Memory B cell (primary cell): ENCODE measurements around the gene MTMR3.
"Not testable (repeated sequence)": the region's sequence is repeated elsewhere in the genome, so short reads cannot be mapped to it uniquely, and the experiment has no call there.

Experiments
- ATAC-seq: fragments of 150-1000 bp; cut with Tn5 transposase; 2 replicates; pipeline ENCODE4 v1.10.0; 2021; ENCODE audit warnings: low read depth, mild to moderate bottlenecking, moderate library complexity
- DNase-seq, 2 donors: peaks; one replicate each; pipeline ENCODE4 v3.0.0; 2022; ENCODE audit warnings: low spot score in 2 of 2
- H3K27ac Mint-ChIP-seq: one replicate; pipeline ENCODE4 v1.8.0; 2022; ENCODE audit warnings: mild to moderate bottlenecking, moderate library complexity, mixed read lengths
- H3K27me3 Mint-ChIP-seq: one replicate; pipeline ENCODE4 v1.8.0; 2022; ENCODE audit warnings: mixed read lengths
- H3K36me3 Mint-ChIP-seq: one replicate; pipeline ENCODE4 v1.8.0; 2022; ENCODE audit warnings: mild to moderate bottlenecking, mixed read lengths
- H3K4me1 Mint-ChIP-seq: one replicate; pipeline ENCODE4 v1.8.0; 2022; ENCODE audit warnings: mixed read lengths
- H3K4me3 Mint-ChIP-seq: one replicate; pipeline ENCODE4 v1.8.0; 2022; ENCODE audit warnings: mild to moderate bottlenecking, moderate library complexity, mixed read lengths
- H3K9me3 Mint-ChIP-seq: one replicate; pipeline ENCODE4 v1.8.0; 2022; ENCODE audit warnings: mixed read lengths

MTMR3 gene

DNA sequence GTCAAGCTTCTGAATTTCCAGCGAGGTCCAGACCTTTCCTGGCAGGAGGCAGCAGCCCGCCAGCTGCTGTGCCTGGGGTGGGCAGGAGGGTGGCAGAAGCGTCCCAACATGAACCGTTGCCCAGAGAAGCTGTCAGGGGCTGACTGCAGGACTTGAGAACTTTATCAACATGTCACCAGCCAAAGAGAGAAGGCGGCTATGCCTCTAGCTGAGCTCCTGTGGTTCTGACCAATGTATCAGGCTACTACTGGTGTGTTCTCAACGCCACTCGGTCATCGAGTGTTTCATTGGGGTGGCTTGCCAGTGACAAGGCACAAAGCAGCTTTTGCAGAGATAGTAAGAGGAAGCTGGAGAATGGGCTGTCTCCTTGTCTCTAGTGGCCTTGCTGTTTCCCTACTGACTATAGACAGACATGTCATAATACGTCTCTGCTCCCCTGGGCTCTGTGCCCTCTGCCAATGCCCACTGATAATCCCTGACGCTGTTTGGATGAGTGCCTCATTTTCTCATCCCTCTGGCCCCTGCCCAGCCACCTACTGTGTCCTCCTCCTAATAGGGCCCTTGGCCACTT is 27.3 kb upstream of the MTMR3 start:
- H3K27me3 Mint-ChIP-seq = peaks cover 6% of the 10 kb centered on the region
- no peaks in the 10 kb centered on the region for H3K9me3 Mint-ChIP-seq
- no peak for DNase-seq
- no peaks in the 10 kb centered on the region for H3K4me1 Mint-ChIP-seq
- no peak for ATAC-seq
- no peaks in the 10 kb centered on the region for H3K36me3 Mint-ChIP-seq
- H3K27ac Mint-ChIP-seq = no peak overlapping the region
- H3K4me3 Mint-ChIP-seq = no peak overlapping the region

DNA sequence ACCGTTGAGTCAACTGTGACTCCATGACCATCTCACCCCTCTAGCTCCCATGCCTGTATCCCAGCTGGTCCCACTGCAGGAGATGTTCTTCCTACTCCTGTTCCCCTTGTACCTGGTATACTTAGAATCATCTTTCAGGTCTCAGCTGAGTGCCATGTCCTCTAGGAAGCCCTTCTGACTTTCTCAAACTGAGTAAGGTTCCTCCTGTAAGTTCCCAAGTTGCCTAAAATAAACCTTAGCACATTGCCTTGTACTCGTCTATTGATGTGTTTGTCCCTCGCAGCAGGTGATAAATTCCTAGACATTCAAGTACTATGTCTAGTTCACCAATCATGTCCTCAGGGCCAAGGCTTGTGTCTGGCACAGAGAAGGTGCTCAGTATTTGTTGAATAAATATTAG is 26.5 kb upstream of the MTMR3 start:
- no peak overlapping the region for H3K4me3 Mint-ChIP-seq
- no peaks in the 10 kb centered on the region for H3K36me3 Mint-ChIP-seq
- no peak for DNase-seq
- no peaks in the 10 kb centered on the region for H3K4me1 Mint-ChIP-seq
- H3K27ac Mint-ChIP-seq = no peak overlapping the region
- no peak for ATAC-seq
- H3K27me3 Mint-ChIP-seq = peaks cover 6% of the 10 kb centered on the region
- no peaks in the 10 kb centered on the region for H3K9me3 Mint-ChIP-seq

DNA sequence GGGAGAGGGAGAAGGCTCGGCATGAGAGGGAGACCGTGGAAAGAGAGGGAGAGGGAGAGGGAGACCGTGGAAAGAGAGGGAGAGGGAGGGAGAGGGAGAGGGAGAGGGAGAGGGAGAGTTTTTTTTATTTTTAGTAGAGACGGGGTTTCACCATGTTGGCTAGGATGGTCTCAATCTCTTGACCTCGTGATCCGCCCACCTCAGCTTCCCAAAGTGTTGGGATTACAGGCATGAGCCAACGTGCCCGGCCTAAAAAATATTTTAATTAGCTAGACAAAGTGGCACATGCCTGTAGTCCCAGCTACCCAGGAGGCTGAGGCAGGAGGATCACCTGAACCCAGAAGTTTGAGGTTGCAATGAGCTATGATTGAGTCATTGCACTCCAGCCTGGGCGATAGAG is 23.9 kb upstream of the MTMR3 start:
- H3K9me3 Mint-ChIP-seq, H3K4me3 Mint-ChIP-seq, H3K36me3 Mint-ChIP-seq, DNase-seq, H3K27ac Mint-ChIP-seq, H3K27me3 Mint-ChIP-seq, H3K4me1 Mint-ChIP-seq, ATAC-seq: not testable (repeated sequence)

DNA sequence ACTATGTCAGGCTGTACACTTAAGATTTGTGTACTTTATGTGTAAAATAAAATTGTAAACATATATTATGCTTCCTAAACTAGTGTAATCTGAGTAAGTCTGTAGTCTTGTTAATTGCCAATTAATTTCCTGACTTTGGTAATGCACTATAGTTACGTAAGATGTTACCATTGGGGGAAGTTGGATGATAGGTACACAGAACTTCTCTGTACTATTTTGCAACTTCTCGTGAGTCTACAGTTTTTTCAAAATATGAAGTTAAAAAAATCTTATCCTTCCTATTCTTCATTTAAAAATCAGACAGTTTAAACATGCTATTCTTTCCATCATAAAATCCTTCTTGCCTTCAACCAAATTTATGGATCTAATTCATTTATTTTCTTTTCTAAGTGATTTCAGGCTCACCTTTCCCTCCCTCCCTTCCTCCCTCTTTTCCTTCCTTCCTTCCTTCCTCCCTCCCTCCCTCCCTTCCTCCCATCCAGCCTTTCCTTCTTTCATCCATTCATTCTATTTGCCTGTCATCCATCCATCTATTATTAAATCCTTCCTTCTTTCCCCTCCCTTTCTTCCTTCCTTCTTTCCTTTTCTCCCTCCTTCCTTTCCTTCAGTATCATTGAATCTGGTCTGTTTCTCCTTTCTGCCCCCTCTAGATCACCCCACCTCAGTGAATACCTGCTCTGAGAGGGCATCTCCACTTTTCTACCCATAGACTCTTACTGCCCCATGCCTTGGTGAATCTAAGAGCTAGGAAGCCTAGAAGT is 22.8 kb upstream of the MTMR3 start:
- Mint-ChIP-seq H3K36me3 (no peaks in the 10 kb centered on the region), H3K27ac (no peak overlapping the region), H3K4me3 (no peak overlapping the region), H3K4me1 (no peaks in the 10 kb centered on the region), H3K9me3 (no peaks in the 10 kb centered on the region), H3K27me3 (peaks cover 2% of the 10 kb centered on the region)
- no peak for DNase-seq
- no peak for ATAC-seq

DNA sequence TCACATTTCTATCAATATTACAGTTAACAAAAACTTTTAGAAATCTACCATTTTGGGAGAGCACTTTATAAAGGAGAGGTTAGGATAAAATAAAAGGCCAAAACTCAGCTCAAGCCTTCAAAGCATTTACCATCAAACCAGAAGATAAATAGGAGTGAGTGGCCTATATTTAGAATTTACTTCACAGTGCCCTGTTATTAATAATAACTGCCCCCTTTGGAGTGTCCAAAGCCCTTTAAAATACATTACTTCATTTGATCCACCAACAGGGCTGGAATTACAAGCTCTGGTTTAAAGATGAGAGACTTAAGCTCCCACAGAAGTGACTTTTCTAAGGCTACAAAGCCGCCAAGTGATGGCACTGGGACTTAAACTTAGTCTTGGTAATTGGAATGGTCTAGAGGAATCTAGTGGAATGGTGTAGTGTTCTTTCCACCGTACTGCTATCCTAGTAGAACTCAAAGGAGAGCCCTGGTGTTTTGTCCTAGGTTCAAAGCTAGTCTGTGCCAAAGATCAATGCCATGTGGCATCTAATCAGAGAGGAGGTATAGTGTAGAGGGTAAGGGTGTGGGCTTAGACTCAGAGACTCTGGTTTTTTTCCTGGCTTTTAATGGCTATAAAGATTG is 21.2 kb upstream of the MTMR3 start:
- H3K9me3 Mint-ChIP-seq = no peaks in the 10 kb centered on the region
- H3K4me3 Mint-ChIP-seq = no peak overlapping the region
- H3K27me3 Mint-ChIP-seq = no peaks in the 10 kb centered on the region
- DNase-seq (no peak), ATAC-seq (no peak)
- no peaks in the 10 kb centered on the region for H3K4me1 Mint-ChIP-seq
- H3K36me3 Mint-ChIP-seq = no peaks in the 10 kb centered on the region
- no peak overlapping the region for H3K27ac Mint-ChIP-seq

DNA sequence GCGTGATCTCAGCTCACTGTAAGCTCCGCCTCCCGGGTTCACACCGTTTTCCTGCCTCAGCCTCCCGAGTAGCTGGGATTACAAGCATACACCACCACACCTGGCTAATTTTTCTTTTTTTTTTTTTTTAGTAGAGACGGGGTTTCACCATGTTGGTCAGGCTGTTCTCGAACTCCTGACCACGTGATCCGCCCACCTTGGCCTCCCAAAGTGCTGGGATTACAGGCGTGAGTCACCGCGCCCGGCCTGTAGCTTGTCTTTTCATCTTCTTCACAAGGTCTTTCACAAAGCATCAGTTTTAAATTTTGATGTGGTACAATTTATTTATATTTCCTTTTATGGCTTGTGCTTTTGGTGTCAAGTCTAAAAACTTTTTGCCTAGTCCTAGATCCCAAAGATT is 17.4 kb upstream of the MTMR3 start:
- H3K4me1 Mint-ChIP-seq, H3K27me3 Mint-ChIP-seq, H3K36me3 Mint-ChIP-seq, DNase-seq, H3K4me3 Mint-ChIP-seq, H3K9me3 Mint-ChIP-seq, H3K27ac Mint-ChIP-seq, ATAC-seq: not testable (repeated sequence)

DNA sequence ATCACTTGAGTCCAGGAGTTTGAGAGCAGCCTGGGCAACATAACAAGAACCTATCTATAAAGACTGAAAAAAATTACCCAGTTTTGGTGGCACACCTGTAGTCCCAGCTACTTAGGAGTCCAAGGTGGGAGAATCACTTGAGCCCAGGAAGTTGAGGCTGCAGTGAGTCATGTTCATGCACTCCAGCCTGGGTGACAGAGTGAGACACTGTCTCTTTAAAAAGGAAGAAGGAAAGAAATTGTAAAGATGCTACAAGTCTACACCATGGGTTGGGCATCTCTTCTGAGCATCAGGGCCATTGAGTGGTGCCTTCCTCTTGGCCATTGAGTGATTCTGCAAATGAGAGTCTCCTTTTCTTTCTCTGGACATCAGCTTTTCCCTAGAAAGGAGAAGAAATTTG is 15.7 kb upstream of the MTMR3 start:
- ATAC-seq (no peak), DNase-seq (no peak)
- Mint-ChIP-seq H3K36me3 (no peaks in the 10 kb centered on the region), H3K9me3 (no peaks in the 10 kb centered on the region), H3K27me3 (peaks cover 5% of the 10 kb centered on the region), H3K27ac (no peak overlapping the region), H3K4me1 (no peaks in the 10 kb centered on the region), H3K4me3 (no peak overlapping the region)

DNA sequence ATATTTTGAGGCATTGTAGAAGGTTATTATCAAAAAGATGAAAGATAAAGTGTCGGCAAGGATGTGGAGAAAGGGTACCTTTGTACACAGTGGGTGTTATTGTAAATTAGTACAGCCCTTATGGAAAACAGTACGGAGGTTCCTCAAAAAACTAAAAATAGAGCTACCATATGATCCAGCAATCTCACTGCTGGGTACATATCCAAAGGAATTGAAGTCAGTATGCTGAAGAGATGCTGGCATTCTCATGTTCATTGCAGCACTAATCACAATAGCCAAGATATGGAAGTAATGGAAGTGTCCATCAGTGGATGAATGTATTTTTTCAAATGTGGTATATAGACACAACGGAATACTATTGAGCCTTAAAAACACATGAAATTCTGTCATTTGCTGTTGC is 15.1 kb upstream of the MTMR3 start:
- Mint-ChIP-seq H3K36me3 (no peaks in the 10 kb centered on the region), H3K4me1 (no peaks in the 10 kb centered on the region), H3K27me3 (peaks cover 5% of the 10 kb centered on the region), H3K27ac (no peak overlapping the region), H3K4me3 (no peak overlapping the region), H3K9me3 (no peaks in the 10 kb centered on the region)
- DNase-seq = no peak
- ATAC-seq = no peak

DNA sequence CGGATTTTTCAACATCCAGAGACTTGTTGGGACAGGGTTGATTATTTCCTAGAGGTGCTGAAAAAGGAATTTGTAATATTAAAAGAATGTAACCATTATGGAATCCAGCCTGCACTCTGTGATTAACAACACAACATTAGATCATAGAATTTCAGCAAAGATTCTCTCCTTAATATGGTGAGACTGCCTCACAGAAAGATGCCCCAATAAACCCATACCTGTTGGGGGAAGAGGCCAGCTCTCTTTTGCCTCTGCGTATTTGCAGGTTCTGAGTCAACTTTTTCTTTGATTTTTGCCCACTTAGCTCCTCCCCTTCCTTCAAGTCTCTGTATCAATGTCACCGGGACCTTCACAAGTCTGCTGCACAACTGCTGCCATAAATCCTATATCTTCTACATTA is 12.4 kb upstream of the MTMR3 start:
- Mint-ChIP-seq H3K27me3 (peaks cover 5% of the 10 kb centered on the region), H3K9me3 (no peaks in the 10 kb centered on the region), H3K27ac (no peak overlapping the region), H3K36me3 (no peaks in the 10 kb centered on the region), H3K4me3 (no peak overlapping the region), H3K4me1 (peaks cover 3% of the 10 kb centered on the region)
- DNase-seq = no peak
- no peak for ATAC-seq

DNA sequence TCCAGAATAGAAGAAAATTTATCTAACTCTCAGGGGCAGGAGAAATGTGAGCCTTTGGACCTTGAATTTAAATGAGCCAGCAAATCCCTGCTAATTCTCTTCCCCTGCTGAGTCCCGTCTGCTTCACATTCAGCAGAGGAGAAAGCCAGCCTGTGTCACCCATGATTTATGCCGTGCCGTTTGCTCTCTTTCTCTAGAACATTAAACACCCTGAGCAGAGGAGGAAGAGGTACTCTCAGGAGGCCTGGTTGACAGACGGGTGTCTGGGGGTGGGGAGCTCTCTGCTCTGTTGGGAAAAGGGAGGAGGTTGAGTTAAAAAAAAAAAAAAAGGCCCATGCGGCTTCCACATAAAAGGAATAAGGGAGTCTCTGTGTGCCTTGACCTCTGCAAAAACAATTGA is 11.3 kb upstream of the MTMR3 start:
- Mint-ChIP-seq H3K9me3 (no peaks in the 10 kb centered on the region), H3K27ac (no peak overlapping the region), H3K27me3 (peaks cover 5% of the 10 kb centered on the region), H3K36me3 (no peaks in the 10 kb centered on the region), H3K4me1 (peaks cover 3% of the 10 kb centered on the region), H3K4me3 (no peak overlapping the region)
- no peak for DNase-seq
- ATAC-seq = no peak

DNA sequence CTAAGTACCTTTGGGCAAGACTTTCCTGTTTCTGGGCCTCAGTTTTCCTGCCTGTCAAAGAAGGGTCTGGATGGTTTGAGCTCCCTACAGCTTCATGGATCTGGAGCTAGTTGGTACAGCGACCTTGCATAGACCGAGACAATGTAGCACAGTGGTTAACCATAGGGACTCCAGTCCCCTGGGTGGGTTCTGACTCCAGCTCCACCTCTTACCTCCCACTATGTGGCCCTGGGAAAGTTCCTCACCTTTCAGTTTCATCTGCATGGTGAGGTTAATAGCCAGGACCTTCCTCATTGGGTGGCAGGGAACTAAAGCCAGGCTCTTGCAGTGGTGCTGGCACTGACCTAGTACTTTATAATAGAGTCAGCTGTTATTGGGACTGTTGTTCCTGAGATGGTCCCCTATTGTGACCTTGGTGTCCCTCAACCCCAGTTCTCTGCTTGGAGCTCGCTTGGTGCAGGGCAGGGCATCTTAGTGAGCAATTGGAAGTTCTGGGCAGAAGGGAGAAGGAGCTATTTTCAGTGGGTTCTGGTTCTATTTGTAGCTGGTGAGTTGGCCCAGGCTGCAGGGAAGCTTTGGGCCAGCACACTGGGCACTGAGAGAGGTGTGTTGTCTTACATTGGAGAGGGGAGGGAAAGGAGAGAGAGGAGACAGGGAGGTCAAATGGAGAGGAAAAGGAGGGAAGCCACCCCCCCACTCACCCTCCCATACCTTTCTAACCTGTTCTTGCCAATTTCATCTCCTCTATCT is 10.7 kb upstream of the MTMR3 start:
- DNase-seq (no peak), ATAC-seq (no peak)
- Mint-ChIP-seq H3K4me1 (peaks cover 3% of the 10 kb centered on the region), H3K9me3 (no peaks in the 10 kb centered on the region), H3K27ac (no peak overlapping the region), H3K36me3 (no peaks in the 10 kb centered on the region), H3K27me3 (peaks cover 4% of the 10 kb centered on the region), H3K4me3 (no peak overlapping the region)

DNA sequence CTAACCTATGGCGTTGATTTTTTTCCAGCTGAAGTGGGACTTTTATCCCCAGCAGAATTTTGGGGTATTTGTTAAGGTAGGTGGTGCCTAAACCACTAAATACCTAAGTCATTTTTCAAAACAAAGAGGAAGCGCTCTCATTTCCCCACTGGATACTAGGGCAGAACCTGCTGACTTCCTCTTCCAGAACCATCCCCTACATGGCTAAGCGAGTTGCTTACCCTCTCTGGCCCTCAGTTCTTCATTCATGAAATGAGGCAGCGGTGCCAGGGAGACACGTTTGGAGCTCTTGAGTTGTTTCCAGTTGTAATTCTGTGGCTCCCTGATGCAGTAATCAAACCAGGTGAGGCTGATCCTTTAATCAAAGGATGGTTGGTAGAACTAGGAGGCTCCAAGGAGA is 10.0 kb upstream of the MTMR3 start:
- DNase-seq (no peak), ATAC-seq (no peak)
- no peak overlapping the region for H3K4me3 Mint-ChIP-seq
- peaks cover 4% of the 10 kb centered on the region for H3K27me3 Mint-ChIP-seq
- peaks cover 3% of the 10 kb centered on the region for H3K4me1 Mint-ChIP-seq
- H3K36me3 Mint-ChIP-seq = no peaks in the 10 kb centered on the region
- no peak overlapping the region for H3K27ac Mint-ChIP-seq
- H3K9me3 Mint-ChIP-seq = no peaks in the 10 kb centered on the region

DNA sequence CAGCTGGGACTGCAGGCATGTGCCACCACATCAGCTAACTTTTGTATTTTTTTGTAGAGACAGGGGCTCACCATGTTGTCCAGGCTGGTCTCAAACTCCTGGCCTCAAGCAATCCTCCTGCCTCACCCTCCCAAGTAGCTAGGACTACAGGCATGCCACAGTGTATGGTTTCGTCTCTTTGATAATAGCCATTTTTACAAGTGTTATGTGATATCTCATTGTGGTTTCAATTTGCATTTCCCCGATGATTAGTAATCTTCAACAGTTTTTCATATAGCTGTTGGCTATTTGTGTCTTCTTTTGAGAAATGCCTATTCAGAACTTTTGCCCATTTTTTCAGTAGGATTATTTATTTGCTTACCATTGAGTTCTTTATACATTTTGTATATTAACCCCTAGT is 9.0 kb upstream of the MTMR3 start:
- H3K9me3 Mint-ChIP-seq = no peaks in the 10 kb centered on the region
- H3K4me3 Mint-ChIP-seq = no peak overlapping the region
- ATAC-seq (no peak), DNase-seq (no peak)
- H3K27ac Mint-ChIP-seq = no peak overlapping the region
- H3K27me3 Mint-ChIP-seq = peaks cover 8% of the 10 kb centered on the region
- no peaks in the 10 kb centered on the region for H3K36me3 Mint-ChIP-seq
- peaks cover 3% of the 10 kb centered on the region for H3K4me1 Mint-ChIP-seq

DNA sequence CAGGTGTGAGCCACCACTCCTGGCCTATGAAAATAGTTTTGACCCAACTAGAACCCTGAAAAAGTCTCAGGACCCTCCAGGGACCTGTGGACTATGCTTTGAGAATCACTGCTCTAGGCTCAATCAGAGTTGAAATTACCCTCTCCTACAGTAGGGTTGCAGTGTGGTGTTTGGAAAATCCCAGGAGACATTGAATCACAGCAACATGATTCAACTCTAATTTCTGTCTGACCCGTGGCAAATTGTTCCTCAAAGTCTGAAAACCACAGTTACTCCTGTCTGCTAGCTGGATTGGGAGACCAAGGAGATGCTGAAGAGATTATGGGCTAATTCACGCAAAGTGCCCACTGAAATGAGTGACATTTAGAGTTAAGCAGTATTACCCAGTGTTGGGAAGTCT is 5.4 kb upstream of the MTMR3 start:
- ATAC-seq = no peak
- H3K27me3 Mint-ChIP-seq = peaks cover 5% of the 10 kb centered on the region
- H3K4me3 Mint-ChIP-seq = no peak overlapping the region
- no peaks in the 10 kb centered on the region for H3K36me3 Mint-ChIP-seq
- H3K9me3 Mint-ChIP-seq = no peaks in the 10 kb centered on the region
- DNase-seq = no peak
- peaks cover 3% of the 10 kb centered on the region for H3K4me1 Mint-ChIP-seq
- no peak overlapping the region for H3K27ac Mint-ChIP-seq
